Hepatocyte (in vitro differentiated cells): ENCODE measurements around the gene KMO. TPM values are rescaled to one million over a fixed set of nuclear protein-coding genes. Genes with fewer than 3 reads are reported as not detected.

Experiments
- DNase-seq: peaks from one replicate; pipeline ENCODE4 v3.0.0-alpha.2; 2016; ENCODE audit warnings: low spot score
- H2AFZ ChIP-seq: fragments of 200-600 bp; sonication (generic); 2 replicates; pipeline ENCODE4 v1.6.0; 2016; ENCODE audit warnings: antibody characterized with exemption, mild to moderate bottlenecking
- H3K27ac ChIP-seq: fragments of 200-600 bp; sonication (generic); 2 replicates; pipeline ENCODE4 v1.5.1; 2016; ENCODE audit warnings: mild to moderate bottlenecking
- H3K27me3 ChIP-seq: fragments of 200-600 bp; sonication (generic); 2 replicates; pipeline ENCODE4 v1.6.1; 2016
- H3K36me3 ChIP-seq: fragments of 200-600 bp; sonication (generic); replicated peaks from 2 replicates; pipeline ENCODE4 v1.5.1; 2016; ENCODE audit warnings: low read depth; ENCODE audit not compliant: insufficient read depth
- H3K4me1 ChIP-seq: fragments of 200-600 bp; sonication (generic); 2 replicates; pipeline ENCODE4 v1.5.1; 2016; ENCODE audit warnings: mild to moderate bottlenecking, moderate library complexity; ENCODE audit not compliant: insufficient read depth
- H3K4me2 ChIP-seq: fragments of 200-600 bp; sonication (generic); 2 replicates; pipeline ENCODE4 v1.6.0; 2016
- H3K4me3 ChIP-seq: fragments of 200-600 bp; sonication (generic); 2 replicates; pipeline ENCODE4 v1.5.1; 2016; ENCODE audit warnings: mild to moderate bottlenecking
- H3K79me2 ChIP-seq: fragments of 200-600 bp; sonication (generic); 2 replicates; pipeline ENCODE4 v1.6.0; 2017; ENCODE audit warnings: mild to moderate bottlenecking
- H3K9me2 ChIP-seq: fragments of 200-600 bp; sonication (generic); replicated peaks from 2 replicates; pipeline ENCODE4 v1.6.0; 2017; ENCODE audit warnings: mild to moderate bottlenecking; ENCODE audit not compliant: insufficient read depth
- H3K9me3 ChIP-seq: fragments of 200-600 bp; sonication (generic); 2 replicates; pipeline ENCODE4 v1.5.1; 2016; ENCODE audit warnings: low read depth, mild to moderate bottlenecking
- H4K20me1 ChIP-seq: fragments of 200-600 bp; sonication (generic); 2 replicates; pipeline ENCODE4 v1.6.0; 2016; ENCODE audit warnings: mild to moderate bottlenecking; ENCODE audit not compliant: insufficient read depth, poor library complexity, severe bottlenecking
- CTCF ChIP-seq: fragments of 200-600 bp; sonication (generic); IDR thresholded peaks from 2 replicates; pipeline ENCODE4 v1.5.1; 2016; ENCODE audit warnings: antibody characterized with exemption, mild to moderate bottlenecking; ENCODE audit not compliant: poor library complexity
- EZH2 ChIP-seq: fragments of 200-600 bp; sonication (generic); IDR thresholded peaks from 2 replicates; pipeline ENCODE4 v1.6.1; 2016; ENCODE audit warnings: antibody characterized with exemption, mild to moderate bottlenecking, borderline replicate concordance
- EZH2phosphoT487 ChIP-seq: fragments of 200-600 bp; sonication (generic); IDR thresholded peaks from one replicate; pipeline ENCODE4 v1.6.1; 2018; ENCODE audit warnings: antibody characterized with exemption, mild to moderate bottlenecking, low read depth, moderate library complexity; ENCODE audit not compliant: unreplicated experiment, severe bottlenecking
- WGBS: methylation state at CpG from one replicate; pipeline ENCODE4 v1.1.6; 2016; ENCODE audit warnings: low lambda C conversion rate; ENCODE audit errors: missing lambda C conversion rate; 5-methylcytosine and 5-hydroxymethylcytosine counted together
- polyA plus RNA-seq: library from polyadenylated mRNA; unstranded; fragments of >200 nt; fragmentation: Nextera tagmentation; extraction: Ambion mirVana; gene quantifications from 2 replicates; pipeline ENCODE4 v1.2.1, GENCODE V29; 2016
- total RNA-seq: library from RNA; depleted of rRNA; stranded (reverse); fragments of >200 nt; gene quantifications from 2 replicates; pipeline ENCODE4 v1.2.3, GENCODE V29; 2014

The KMO gene
- total and polyA plus RNA-seq, 2 experiments from 2014 or later = 1.4 to 2.8 TPM

GRCh38 chr1:241632987-241633386 is 100.8 kb downstream of the KMO start:
- WGBS = 93% methylated on average over 3 of the region's 3 CpGs
- TF ChIP-seq EZH2 (no peak), CTCF (no peak), EZH2phosphoT487 (no peak)
- Histone ChIP-seq H3K4me2 (no peak overlapping the region), H3K27ac (no peak overlapping the region), H2AFZ (no peak overlapping the region), H3K27me3 (no peaks in the 10 kb centered on the region), H3K9me2 (no peaks in the 10 kb centered on the region), H3K4me1 (peaks cover 8% of the 10 kb centered on the region), H3K36me3 (no peaks in the 10 kb centered on the region), H3K79me2 (peaks cover 21% of the 10 kb centered on the region), H3K4me3 (no peak overlapping the region), H4K20me1 (no peaks in the 10 kb centered on the region), H3K9me3 (no peaks in the 10 kb centered on the region)
- DNase-seq = no peak

GRCh38 chr1:241635556-241636152 is 103.5 kb downstream of the KMO start:
- H3K4me2 ChIP-seq = no peak overlapping the region

GRCh38 chr1:241636291-241636690 is 104.1 kb downstream of the KMO start:
- Histone ChIP-seq H4K20me1 (no peaks in the 10 kb centered on the region), H3K9me2 (no peaks in the 10 kb centered on the region), H3K79me2 (peaks cover 35% of the 10 kb centered on the region), H3K27ac (no peak overlapping the region), H3K4me3 (no peak overlapping the region), H3K4me2 (peak overlapping the region; percentile 80), H3K4me1 (peaks cover 24% of the 10 kb centered on the region), H3K27me3 (no peaks in the 10 kb centered on the region), H3K9me3 (no peaks in the 10 kb centered on the region), H2AFZ (no peak overlapping the region), H3K36me3 (no peaks in the 10 kb centered on the region)
- 79% methylated on average over 1 of the region's 1 CpG for WGBS
- TF ChIP-seq EZH2 (no peak), EZH2phosphoT487 (no peak), CTCF (no peak)
- DNase-seq = no peak

More at GRCh38 chr1:241635556-241636152, 103.5 kb downstream of the KMO start:
- no peak for TF ChIP-seq EZH2phosphoT487
- TF ChIP-seq EZH2 = no peak
- TF ChIP-seq CTCF = no peak
- Histone ChIP-seq H3K36me3 (no peaks in the 10 kb centered on the region), H4K20me1 (no peaks in the 10 kb centered on the region), H2AFZ (no peak overlapping the region), H3K79me2 (peaks cover 35% of the 10 kb centered on the region), H3K4me1 (peaks cover 21% of the 10 kb centered on the region), H3K9me3 (no peaks in the 10 kb centered on the region), H3K4me3 (no peak overlapping the region), H3K9me2 (no peaks in the 10 kb centered on the region), H3K27me3 (no peaks in the 10 kb centered on the region), H3K27ac (no peak overlapping the region)
- no peak for DNase-seq
- WGBS = 97% methylated on average over 4 of the region's 4 CpGs
